Activated CD8-positive, alpha-beta memory T cell treated with anti-CD3 and anti-CD28 coated beads for 4 hours (primary cell): ENCODE results near the gene SPAAR.
"Not testable (repeated sequence)": the region's sequence is repeated elsewhere in the genome, so short reads cannot be mapped to it uniquely, and the experiment has no call there.

Source experiments
- DNase-seq, 2 donors: peaks; one replicate each; pipeline ENCODE4 v3.0.0-alpha.2; 2020; ENCODE audit warnings: low read depth in 2 of 2

Gene SPAAR

GRCh38 chr9:35904338-35904737, 5.0 kb upstream of the SPAAR start:
- no peak for DNase-seq

- no peak for DNase-seq
Observed at GRCh38 chr9:35905051-35905781, 4.1 kb upstream of the SPAAR start.

- no peak for DNase-seq
Observed at GRCh38 chr9:35905912-35906679, 3.2 kb upstream of the SPAAR start, which contains the start of gene HRCT1. Gene HRCT1 (plus strand): TSS chr9:35906202. CDS start chr9:35906288, 86 bp downstream.

- no peak for DNase-seq
Observed at GRCh38 chr9:35906923-35907699, 2.2 kb upstream of the SPAAR start.

- no peak for DNase-seq
Observed at GRCh38 chr9:35907711-35908503, 1.4 kb upstream of the SPAAR start.

- DNase-seq: no peak
Observed at GRCh38 chr9:35908504-35909125, 675 bp upstream of the SPAAR start.

GRCh38 chr9:35909687-35910612, 660 bp downstream of the SPAAR start:
- DNase-seq: no peak

GRCh38 chr9:35910613-35911359, 1.5 kb downstream of the SPAAR start:
- DNase-seq: no peak

- DNase-seq: no peak
Observed at GRCh38 chr9:35911690-35912089, 2.4 kb downstream of the SPAAR start.

GRCh38 chr9:35912791-35913400, 3.6 kb downstream of the SPAAR start:
- no peak for DNase-seq

- not testable (repeated sequence) for DNase-seq
Observed at GRCh38 chr9:35913429-35913828, 4.1 kb downstream of the SPAAR start.

GRCh38 chr9:35914301-35914807, 5.1 kb downstream of the SPAAR start:
- no peak for DNase-seq

GRCh38 chr9:35915681-35916294, 6.5 kb downstream of the SPAAR start:
- DNase-seq: no peak

- DNase-seq: no peak
Observed at GRCh38 chr9:35917261-35917660, 8.0 kb downstream of the SPAAR start.

GRCh38 chr9:35918780-35919179, 9.5 kb downstream of the SPAAR start:
- DNase-seq: no peak

GRCh38 chr9:35919212-35920008, 10.1 kb downstream of the SPAAR start:
- no peak for DNase-seq

- no peak for DNase-seq
Observed at GRCh38 chr9:35920051-35920620, 10.8 kb downstream of the SPAAR start.
